NCI-H748 treated with DMSO at 0.1 percent for 48 hours (cell line): ENCODE data around the gene LDHB.
A peak's percentile ranks its signal among the peaks of the same experiment; 100 is the strongest.
"Not testable (repeated sequence)": the region's sequence is repeated elsewhere in the genome, so short reads cannot be mapped to it uniquely, and the experiment has no call there.

Experiments
- DNase-seq: peaks from one replicate; lab custom pipeline; 2025; lab: John Stamatoyannopoulos, UW

Gene LDHB

GRCh38 chr12:21657326-21658077 lies at the start of gene LDHB:
Gene LDHB, minus strand, starts transcription at chr12:21657842. Its CDS starts 3,171 bp downstream, at chr12:21654671.
- DNase-seq, result peak; percentile 80

GRCh38 chr12:21704847-21705246 lies 47.2 kb upstream of the LDHB start:
- DNase-seq, result no peak

GRCh38 chr12:21699851-21700250 lies 42.2 kb upstream of the LDHB start:
- no peak for DNase-seq

- DNase-seq, result peak; percentile 2
Measured at GRCh38 chr12:21697904-21698630, 40.4 kb upstream of the LDHB start.

GRCh38 chr12:21696625-21697024 lies 39.0 kb upstream of the LDHB start:
- no peak for DNase-seq

- DNase-seq, result no peak
Measured at GRCh38 chr12:21695986-21696385, 38.3 kb upstream of the LDHB start.

GRCh38 chr12:21694660-21695059 lies 37.0 kb upstream of the LDHB start:
- DNase-seq, result no peak

- no peak for DNase-seq
Measured at GRCh38 chr12:21691515-21691914, 33.9 kb upstream of the LDHB start.

GRCh38 chr12:21690704-21691368 lies 33.2 kb upstream of the LDHB start:
- no peak for DNase-seq

- DNase-seq, result no peak
Measured at GRCh38 chr12:21683115-21683514, 25.5 kb upstream of the LDHB start.

GRCh38 chr12:21678959-21679358 lies 21.3 kb upstream of the LDHB start:
- no peak for DNase-seq

- DNase-seq, result no peak
Measured at GRCh38 chr12:21677622-21678277, 20.1 kb upstream of the LDHB start.

GRCh38 chr12:21677204-21677603 lies 19.6 kb upstream of the LDHB start:
- DNase-seq, result no peak

- DNase-seq, result no peak
Measured at GRCh38 chr12:21676776-21677175, 19.1 kb upstream of the LDHB start.

GRCh38 chr12:21675641-21676040 lies 18.0 kb upstream of the LDHB start:
- DNase-seq, result no peak

- DNase-seq, result no peak
Measured at GRCh38 chr12:21675096-21675495, 17.5 kb upstream of the LDHB start.

GRCh38 chr12:21673830-21674552 lies 16.3 kb upstream of the LDHB start:
- DNase-seq, result not testable (repeated sequence)

- no peak for DNase-seq
Measured at GRCh38 chr12:21672146-21672545, 14.5 kb upstream of the LDHB start.

GRCh38 chr12:21666722-21667121 lies 9.1 kb upstream of the LDHB start:
- peak; percentile 28 for DNase-seq

- DNase-seq, result no peak
Measured at GRCh38 chr12:21665816-21666215, 8.2 kb upstream of the LDHB start.

GRCh38 chr12:21662122-21662792 lies 4.6 kb upstream of the LDHB start:
- DNase-seq, result no peak
